KMS-11 (cell line): ENCODE data around the gene NLRC5.

Experiments
- H2AFZ ChIP-seq: fragments of 200-600 bp; sonication (generic); 2 replicates; pipeline ENCODE4 v1.6.1; 2016; ENCODE audit warnings: antibody characterized with exemption, mixed run types, low read depth
- H3K27ac ChIP-seq: fragments of 200-600 bp; sonication (generic); 2 replicates; pipeline ENCODE4 v1.6.1; 2016; ENCODE audit warnings: mild to moderate bottlenecking, mixed run types
- H3K27me3 ChIP-seq: fragments of 200-600 bp; sonication (generic); 2 replicates; pipeline ENCODE4 v1.6.1; 2017; ENCODE audit warnings: mild to moderate bottlenecking, low read depth, mixed run types, moderate library complexity; ENCODE audit not compliant: insufficient read depth
- H3K36me3 ChIP-seq: fragments of 200-600 bp; sonication (generic); 2 replicates; pipeline ENCODE4 v1.6.1; 2017; ENCODE audit warnings: mild to moderate bottlenecking, mixed run types; ENCODE audit not compliant: insufficient read depth
- H3K4me1 ChIP-seq: fragments of 200-600 bp; sonication (generic); 2 replicates; pipeline ENCODE4 v1.6.1; 2016; ENCODE audit warnings: mild to moderate bottlenecking, low read depth, mixed run types; ENCODE audit not compliant: poor library complexity, severe bottlenecking
- H3K4me2 ChIP-seq: fragments of 200-600 bp; sonication (generic); 2 replicates; pipeline ENCODE4 v1.7.0; 2016; ENCODE audit warnings: mild to moderate bottlenecking, mixed run types
- H3K4me3 ChIP-seq: fragments of 200-600 bp; sonication (generic); IDR thresholded peaks from 2 replicates; pipeline ENCODE4 v1.6.1; 2017; ENCODE audit warnings: low read depth, low read length, mixed read lengths; ENCODE audit not compliant: insufficient read depth
- H3K79me2 ChIP-seq: fragments of 200-600 bp; sonication (generic); 2 replicates; pipeline ENCODE4 v1.6.1; 2016; ENCODE audit warnings: low read depth, mixed run types; ENCODE audit not compliant: insufficient read depth
- H3K9ac ChIP-seq: fragments of 200-600 bp; sonication (generic); 2 replicates; pipeline ENCODE4 v1.6.1; 2016; ENCODE audit warnings: mild to moderate bottlenecking, mixed run types
- H4K20me1 ChIP-seq: fragments of 200-600 bp; sonication (generic); 2 replicates; pipeline ENCODE4 v1.6.1; 2016; ENCODE audit warnings: mild to moderate bottlenecking, mixed run types; ENCODE audit not compliant: insufficient read depth
- TF ChIP-seq, protein P1 (sequence below): fragments of 200-600 bp; sonication (generic); conservative IDR thresholded peaks from 2 replicates; pipeline ENCODE4 v1.6.1; 2017; ENCODE audit warnings: low read depth, mild to moderate bottlenecking, antibody characterized with exemption, low read length, moderate library complexity, mixed read lengths

NLRC5 gene

GRCh38 chr16:57104706-57105105 is 115.3 kb downstream of the NLRC5 start:
- TF ChIP-seq, protein P1, sequence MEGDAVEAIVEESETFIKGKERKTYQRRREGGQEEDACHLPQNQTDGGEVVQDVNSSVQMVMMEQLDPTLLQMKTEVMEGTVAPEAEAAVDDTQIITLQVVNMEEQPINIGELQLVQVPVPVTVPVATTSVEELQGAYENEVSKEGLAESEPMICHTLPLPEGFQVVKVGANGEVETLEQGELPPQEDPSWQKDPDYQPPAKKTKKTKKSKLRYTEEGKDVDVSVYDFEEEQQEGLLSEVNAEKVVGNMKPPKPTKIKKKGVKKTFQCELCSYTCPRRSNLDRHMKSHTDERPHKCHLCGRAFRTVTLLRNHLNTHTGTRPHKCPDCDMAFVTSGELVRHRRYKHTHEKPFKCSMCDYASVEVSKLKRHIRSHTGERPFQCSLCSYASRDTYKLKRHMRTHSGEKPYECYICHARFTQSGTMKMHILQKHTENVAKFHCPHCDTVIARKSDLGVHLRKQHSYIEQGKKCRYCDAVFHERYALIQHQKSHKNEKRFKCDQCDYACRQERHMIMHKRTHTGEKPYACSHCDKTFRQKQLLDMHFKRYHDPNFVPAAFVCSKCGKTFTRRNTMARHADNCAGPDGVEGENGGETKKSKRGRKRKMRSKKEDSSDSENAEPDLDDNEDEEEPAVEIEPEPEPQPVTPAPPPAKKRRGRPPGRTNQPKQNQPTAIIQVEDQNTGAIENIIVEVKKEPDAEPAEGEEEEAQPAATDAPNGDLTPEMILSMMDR = no peak
- Histone ChIP-seq H3K4me1 (peaks cover 10% of the 10 kb centered on the region), H3K9ac (no peak overlapping the region), H3K27me3 (no peaks in the 10 kb centered on the region), H3K27ac (no peak overlapping the region), H4K20me1 (no peaks in the 10 kb centered on the region), H3K79me2 (no peaks in the 10 kb centered on the region), H3K4me2 (no peak overlapping the region), H3K36me3 (no peaks in the 10 kb centered on the region), H2AFZ (no peak overlapping the region), H3K4me3 (no peak overlapping the region)

- H4K20me1 ChIP-seq = no peaks in the 10 kb centered on the region
- H3K27ac ChIP-seq = no peak overlapping the region
- H3K36me3 ChIP-seq = no peaks in the 10 kb centered on the region
- H2AFZ ChIP-seq = no peak overlapping the region
- no peaks in the 10 kb centered on the region for H3K27me3 ChIP-seq
- peaks cover 10% of the 10 kb centered on the region for H3K4me1 ChIP-seq
- no peak overlapping the region for H3K4me2 ChIP-seq
- TF ChIP-seq, protein P1 = no peak
- H3K9ac ChIP-seq = no peak overlapping the region
- H3K79me2 ChIP-seq = no peaks in the 10 kb centered on the region
- H3K4me3 ChIP-seq = no peak overlapping the region
These were observed 115.8 kb downstream of the NLRC5 start for GRCh38 chr16:57105184-57105583.

DNA sequence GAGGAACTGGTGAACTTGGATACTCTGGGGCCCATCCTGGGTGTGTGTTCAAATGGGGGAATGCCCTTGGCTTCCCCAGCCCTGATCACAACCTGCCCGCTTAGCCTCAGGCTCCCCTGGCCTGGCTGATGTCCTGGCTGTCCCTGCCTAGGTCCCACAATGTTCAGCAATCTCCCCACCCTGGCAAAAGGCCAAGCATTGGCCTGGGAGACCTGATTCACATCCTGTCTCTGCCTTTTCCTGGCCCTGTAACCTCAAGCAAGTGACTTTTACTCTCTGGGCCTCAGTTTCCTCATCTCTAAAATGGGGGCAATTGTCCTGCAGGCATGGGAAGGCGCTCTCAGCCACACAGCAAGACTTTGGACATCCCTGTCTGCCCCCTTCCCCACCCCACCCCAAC is 117.4 kb downstream of the NLRC5 start:
- Histone ChIP-seq H2AFZ (no peak overlapping the region), H3K79me2 (no peaks in the 10 kb centered on the region), H4K20me1 (no peaks in the 10 kb centered on the region), H3K27me3 (no peaks in the 10 kb centered on the region), H3K9ac (no peak overlapping the region), H3K36me3 (no peaks in the 10 kb centered on the region), H3K4me1 (peaks cover 15% of the 10 kb centered on the region), H3K27ac (no peak overlapping the region), H3K4me2 (no peak overlapping the region), H3K4me3 (no peak overlapping the region)
- TF ChIP-seq, protein P1 = no peak

GRCh38 chr16:57107321-57107922 is 118.1 kb downstream of the NLRC5 start:
- TF ChIP-seq, protein P1 = no peak
- H3K79me2 ChIP-seq = no peaks in the 10 kb centered on the region
- no peaks in the 10 kb centered on the region for H4K20me1 ChIP-seq
- H3K27ac ChIP-seq = no peak overlapping the region
- no peak overlapping the region for H3K4me2 ChIP-seq
- peaks cover 22% of the 10 kb centered on the region for H3K4me1 ChIP-seq
- no peak overlapping the region for H3K4me3 ChIP-seq
- H2AFZ ChIP-seq = no peak overlapping the region
- H3K9ac ChIP-seq = no peak overlapping the region
- no peaks in the 10 kb centered on the region for H3K27me3 ChIP-seq
- H3K36me3 ChIP-seq = no peaks in the 10 kb centered on the region
